Loucy (cell line): ENCODE data around the gene AUP1.

ENCODE experiments used
- EZH2phosphoT487 ChIP-seq: fragments of 200-600 bp; IDR thresholded peaks from 2 replicates; pipeline ENCODE4 v1.6.1; 2018; ENCODE audit warnings: antibody characterized with exemption, mild to moderate bottlenecking, moderate library complexity, borderline replicate concordance
- TF ChIP-seq, protein P1 (sequence below): fragments of 200-600 bp; sonication (generic); conservative IDR thresholded peaks from 2 replicates; pipeline ENCODE4 v1.5.1; 2014; ENCODE audit warnings: mild to moderate bottlenecking, antibody characterized with exemption, low read length

GRCh38 chr2:74567881-74568280, 38.4 kb upstream of the AUP1 start:
- TF ChIP-seq, protein P1, sequence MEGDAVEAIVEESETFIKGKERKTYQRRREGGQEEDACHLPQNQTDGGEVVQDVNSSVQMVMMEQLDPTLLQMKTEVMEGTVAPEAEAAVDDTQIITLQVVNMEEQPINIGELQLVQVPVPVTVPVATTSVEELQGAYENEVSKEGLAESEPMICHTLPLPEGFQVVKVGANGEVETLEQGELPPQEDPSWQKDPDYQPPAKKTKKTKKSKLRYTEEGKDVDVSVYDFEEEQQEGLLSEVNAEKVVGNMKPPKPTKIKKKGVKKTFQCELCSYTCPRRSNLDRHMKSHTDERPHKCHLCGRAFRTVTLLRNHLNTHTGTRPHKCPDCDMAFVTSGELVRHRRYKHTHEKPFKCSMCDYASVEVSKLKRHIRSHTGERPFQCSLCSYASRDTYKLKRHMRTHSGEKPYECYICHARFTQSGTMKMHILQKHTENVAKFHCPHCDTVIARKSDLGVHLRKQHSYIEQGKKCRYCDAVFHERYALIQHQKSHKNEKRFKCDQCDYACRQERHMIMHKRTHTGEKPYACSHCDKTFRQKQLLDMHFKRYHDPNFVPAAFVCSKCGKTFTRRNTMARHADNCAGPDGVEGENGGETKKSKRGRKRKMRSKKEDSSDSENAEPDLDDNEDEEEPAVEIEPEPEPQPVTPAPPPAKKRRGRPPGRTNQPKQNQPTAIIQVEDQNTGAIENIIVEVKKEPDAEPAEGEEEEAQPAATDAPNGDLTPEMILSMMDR: no peak
- TF ChIP-seq EZH2phosphoT487: no peak
